Central memory CD8-positive, alpha-beta T cell (primary cell): ENCODE measurements around the gene DAGLA.

ENCODE experiments used
- ATAC-seq: fragments of 150-1000 bp; cut with Tn5 transposase; replicated peaks from 2 replicates; pipeline ENCODE4 v1.10.0; 2022; ENCODE audit warnings: mild to moderate bottlenecking, moderate FRiP score, moderate number of reproducible peaks; ENCODE audit not compliant: poor library complexity, severe bottlenecking; ENCODE audit errors: extremely low read depth
- DNase-seq, 2 donors: peaks; one replicate each; pipeline ENCODE4 v3.0.0; 2021; ENCODE audit warnings: low spot score in 2 of 2
- H3K27ac Mint-ChIP-seq: one replicate; pipeline ENCODE4 v1.8.0; 2022; ENCODE audit warnings: low read depth, mild to moderate bottlenecking, moderate library complexity, mixed read lengths
- H3K27me3 Mint-ChIP-seq: one replicate; pipeline ENCODE4 v1.8.0; 2022; ENCODE audit warnings: mixed read lengths
- H3K36me3 Mint-ChIP-seq: one replicate; pipeline ENCODE4 v1.8.0; 2022; ENCODE audit warnings: mild to moderate bottlenecking, moderate library complexity, mixed read lengths; ENCODE audit not compliant: insufficient read depth
- H3K4me1 Mint-ChIP-seq: one replicate; pipeline ENCODE4 v1.8.0; 2022; ENCODE audit warnings: mixed read lengths
- H3K4me3 Mint-ChIP-seq: one replicate; pipeline ENCODE4 v1.8.0; 2022; ENCODE audit warnings: mild to moderate bottlenecking, moderate library complexity, mixed read lengths
- H3K9me3 Mint-ChIP-seq: one replicate; pipeline ENCODE4 v1.8.0; 2022; ENCODE audit warnings: mixed read lengths

The DAGLA gene

DNA sequence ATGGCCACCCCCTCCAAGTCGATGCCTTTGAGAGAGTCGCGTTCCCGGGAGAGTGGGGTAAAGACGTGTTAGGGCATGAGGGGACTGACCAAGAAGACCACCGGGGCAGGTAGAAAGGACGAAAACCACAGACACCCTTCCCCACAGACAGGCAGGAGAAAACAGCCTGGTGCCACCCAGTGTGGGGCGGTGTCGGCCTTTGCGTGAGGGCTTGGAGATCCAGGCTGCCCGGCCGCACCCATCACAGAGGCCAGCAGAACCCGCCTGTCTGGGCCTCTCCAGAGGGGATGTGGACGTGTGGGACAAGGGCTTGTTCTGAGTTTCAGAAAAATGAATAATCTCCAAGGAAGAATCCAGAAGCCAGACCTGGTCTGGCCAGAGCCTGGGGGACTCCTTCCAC lies 30.8 kb downstream of the DAGLA start:
- no peak overlapping the region for H3K4me3 Mint-ChIP-seq
- H3K9me3 Mint-ChIP-seq = no peaks in the 10 kb centered on the region
- H3K27ac Mint-ChIP-seq = no peak overlapping the region
- H3K4me1 Mint-ChIP-seq = no peaks in the 10 kb centered on the region
- H3K27me3 Mint-ChIP-seq = no peaks in the 10 kb centered on the region
- no peaks in the 10 kb centered on the region for H3K36me3 Mint-ChIP-seq
- DNase-seq (no peak), ATAC-seq (no peak)

- H3K27me3 Mint-ChIP-seq = no peaks in the 10 kb centered on the region
- H3K36me3 Mint-ChIP-seq = peaks cover 2% of the 10 kb centered on the region
- H3K4me3 Mint-ChIP-seq = no peak overlapping the region
- DNase-seq (no peak), ATAC-seq (no peak)
- no peaks in the 10 kb centered on the region for H3K4me1 Mint-ChIP-seq
- no peaks in the 10 kb centered on the region for H3K9me3 Mint-ChIP-seq
- H3K27ac Mint-ChIP-seq = no peak overlapping the region
These were observed 31.3 kb downstream of the DAGLA start for GRCh38 chr11:61711498-61711897.

DNA sequence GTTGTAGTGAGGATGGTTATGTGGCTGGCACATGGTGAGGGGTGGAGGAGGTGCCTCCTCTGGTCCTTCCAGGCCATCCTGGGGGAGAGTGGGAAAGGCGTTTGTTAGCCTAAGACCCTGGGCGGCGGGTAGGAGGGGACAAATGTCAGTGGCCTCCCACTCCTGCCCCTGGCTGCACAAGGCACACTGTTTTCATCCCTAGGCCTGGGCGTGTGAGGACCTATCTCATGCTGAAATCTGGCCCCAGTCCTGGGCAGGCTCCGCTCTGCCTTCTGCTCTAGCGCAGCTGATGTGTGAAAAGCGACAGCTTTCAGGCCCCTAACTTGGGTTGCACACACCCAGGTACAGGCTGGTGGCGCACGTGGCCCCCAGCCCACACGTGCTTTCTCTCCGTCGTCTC lies 32.1 kb downstream of the DAGLA start:
- no peaks in the 10 kb centered on the region for H3K9me3 Mint-ChIP-seq
- H3K4me3 Mint-ChIP-seq = no peak overlapping the region
- no peak overlapping the region for H3K27ac Mint-ChIP-seq
- no peaks in the 10 kb centered on the region for H3K4me1 Mint-ChIP-seq
- DNase-seq (no peak), ATAC-seq (no peak)
- peaks cover 2% of the 10 kb centered on the region for H3K36me3 Mint-ChIP-seq
- no peaks in the 10 kb centered on the region for H3K27me3 Mint-ChIP-seq

DNA sequence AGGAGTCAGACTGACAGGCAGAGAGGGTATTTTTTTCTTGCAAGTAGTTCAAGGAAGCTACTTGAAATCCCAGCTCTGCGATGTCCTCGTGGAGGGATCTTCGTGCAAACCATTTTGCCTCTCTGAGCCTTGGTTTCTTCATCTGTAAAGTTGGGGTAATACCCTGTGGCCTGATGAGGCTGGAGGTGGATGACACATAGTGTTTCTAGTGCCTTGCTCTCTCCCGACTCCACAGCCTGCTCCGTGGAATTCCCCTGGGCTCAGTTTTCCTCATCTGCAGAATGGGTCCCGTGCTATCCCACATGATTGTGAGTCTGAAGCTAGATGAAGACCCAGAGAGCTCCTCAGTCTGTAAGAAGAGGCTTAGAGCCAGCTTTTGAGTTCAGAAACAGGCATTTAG lies 32.7 kb downstream of the DAGLA start:
- ATAC-seq = no peak
- no peaks in the 10 kb centered on the region for H3K4me1 Mint-ChIP-seq

GRCh38 chr11:61713464-61713863 lies 33.3 kb downstream of the DAGLA start:
- Mint-ChIP-seq H3K27ac (no peak overlapping the region), H3K9me3 (no peaks in the 10 kb centered on the region), H3K4me3 (no peak overlapping the region), H3K36me3 (peaks cover 2% of the 10 kb centered on the region), H3K27me3 (no peaks in the 10 kb centered on the region), H3K4me1 (no peaks in the 10 kb centered on the region)
- no peak for DNase-seq
- ATAC-seq = no peak

More for the DNA sequence above, 32.7 kb downstream of the DAGLA start:
- H3K9me3 Mint-ChIP-seq = no peaks in the 10 kb centered on the region
- H3K4me3 Mint-ChIP-seq = no peak overlapping the region
- no peak overlapping the region for H3K27ac Mint-ChIP-seq
- DNase-seq = no peak
- H3K27me3 Mint-ChIP-seq = no peaks in the 10 kb centered on the region
- peaks cover 2% of the 10 kb centered on the region for H3K36me3 Mint-ChIP-seq

DNA sequence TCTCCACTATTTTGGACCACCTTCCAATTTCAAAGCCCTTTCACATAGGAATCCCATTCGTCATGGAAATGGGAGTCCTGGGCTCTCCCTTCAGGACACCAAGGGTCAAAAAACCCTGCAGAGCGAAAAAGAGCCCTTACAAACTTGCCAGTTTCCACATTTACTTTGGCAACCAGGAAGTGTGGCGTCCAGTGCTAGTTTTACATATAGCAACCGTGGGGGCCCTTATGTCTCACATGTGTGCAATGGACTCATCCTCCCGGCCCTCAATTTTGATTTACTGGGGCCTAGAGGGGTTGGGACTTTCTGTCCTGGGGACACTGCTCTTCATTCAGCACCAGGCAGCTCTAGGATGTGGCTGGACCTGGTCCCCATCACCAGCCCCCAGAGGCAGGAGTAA lies 33.7 kb downstream of the DAGLA start:
- Mint-ChIP-seq H3K9me3 (no peaks in the 10 kb centered on the region), H3K27ac (no peak overlapping the region), H3K4me3 (no peak overlapping the region)

DNA sequence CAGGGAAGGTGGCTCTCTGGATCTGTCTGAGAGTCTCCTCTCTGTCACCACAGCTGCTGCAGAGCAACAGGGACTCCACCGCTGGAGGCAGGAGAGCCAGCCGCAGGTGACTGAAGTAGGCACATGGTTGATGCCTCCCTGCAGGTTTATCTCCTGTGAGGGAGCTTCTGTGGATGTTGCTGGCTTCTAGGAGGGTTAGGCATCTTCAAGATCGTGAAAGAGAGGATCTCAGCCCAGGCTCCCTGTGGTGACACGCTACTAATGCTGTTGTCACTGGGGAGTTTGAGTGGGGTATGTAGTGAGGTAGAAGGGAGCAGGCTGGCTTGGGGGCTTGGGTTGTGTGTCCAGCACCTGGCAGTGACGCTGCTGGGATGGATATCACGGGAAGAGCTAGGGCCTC lies 34.1 kb downstream of the DAGLA start:
- DNase-seq (no peak), ATAC-seq (no peak)
- Mint-ChIP-seq H3K4me3 (no peak overlapping the region), H3K27me3 (no peaks in the 10 kb centered on the region), H3K36me3 (peaks cover 2% of the 10 kb centered on the region), H3K27ac (no peak overlapping the region), H3K4me1 (no peaks in the 10 kb centered on the region), H3K9me3 (no peaks in the 10 kb centered on the region)

More for the DNA sequence above, 33.7 kb downstream of the DAGLA start:
- H3K27me3 Mint-ChIP-seq = no peaks in the 10 kb centered on the region
- peaks cover 2% of the 10 kb centered on the region for H3K36me3 Mint-ChIP-seq
- ATAC-seq (no peak), DNase-seq (no peak)
- no peaks in the 10 kb centered on the region for H3K4me1 Mint-ChIP-seq

GRCh38 chr11:61714916-61715315 lies 34.7 kb downstream of the DAGLA start:
- Mint-ChIP-seq H3K36me3 (peaks cover 2% of the 10 kb centered on the region), H3K4me3 (no peak overlapping the region), H3K27me3 (no peaks in the 10 kb centered on the region), H3K27ac (no peak overlapping the region), H3K9me3 (no peaks in the 10 kb centered on the region), H3K4me1 (no peaks in the 10 kb centered on the region)
- DNase-seq (no peak), ATAC-seq (no peak)

- Mint-ChIP-seq H3K36me3 (peaks cover 2% of the 10 kb centered on the region), H3K4me3 (no peak overlapping the region), H3K4me1 (no peaks in the 10 kb centered on the region), H3K9me3 (no peaks in the 10 kb centered on the region), H3K27me3 (no peaks in the 10 kb centered on the region), H3K27ac (no peak overlapping the region)
- no peak for ATAC-seq
- no peak for DNase-seq
These were observed 35.7 kb downstream of the DAGLA start for GRCh38 chr11:61715867-61716266.

DNA sequence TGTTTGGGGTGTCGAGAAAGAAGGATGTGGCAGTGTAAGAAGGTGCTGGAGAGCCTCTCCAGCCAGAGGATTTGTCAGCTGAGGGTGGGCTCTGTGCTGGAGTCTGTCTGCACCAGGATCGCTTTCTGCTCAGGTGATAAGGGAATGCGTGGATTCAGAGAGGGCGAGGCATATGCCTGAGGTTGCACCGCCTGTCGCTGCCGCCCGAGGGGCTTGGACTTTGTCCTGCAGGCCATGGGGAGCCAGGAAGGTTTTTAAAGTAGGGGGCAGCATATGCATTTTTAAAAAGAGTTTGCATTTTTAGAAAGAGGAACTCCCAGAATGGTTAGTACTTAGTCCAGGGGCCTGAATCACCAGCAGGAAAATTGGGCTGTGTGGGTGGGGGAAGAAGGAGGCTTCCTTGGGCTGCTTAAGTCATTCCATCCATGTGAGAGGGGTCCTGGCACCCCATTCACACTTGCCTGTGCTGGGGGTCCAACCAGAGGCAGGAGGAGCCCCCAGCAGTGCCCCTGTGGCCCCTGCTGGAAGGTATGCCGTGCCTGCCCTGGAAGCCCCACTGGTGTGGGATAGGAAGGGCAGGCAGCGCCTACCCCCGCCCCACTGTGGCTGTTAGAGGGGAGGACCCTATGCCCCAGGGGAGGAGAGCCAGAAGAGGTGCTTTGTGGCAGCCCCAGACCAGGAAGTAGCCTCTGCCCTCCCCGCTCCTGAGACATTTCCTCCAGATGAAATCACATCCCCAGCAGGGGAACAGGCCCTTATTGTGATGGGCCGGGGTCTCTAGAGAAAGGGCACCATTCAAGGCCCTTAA lies 36.5 kb downstream of the DAGLA start:
- Mint-ChIP-seq H3K27me3 (no peaks in the 10 kb centered on the region), H3K27ac (no peak overlapping the region), H3K36me3 (peaks cover 2% of the 10 kb centered on the region), H3K9me3 (no peaks in the 10 kb centered on the region), H3K4me1 (no peaks in the 10 kb centered on the region), H3K4me3 (no peak overlapping the region)
- DNase-seq (no peak), ATAC-seq (no peak)

GRCh38 chr11:61717286-61718033 lies 37.3 kb downstream of the DAGLA start:
- ATAC-seq = no peak
- DNase-seq = no peak
- Mint-ChIP-seq H3K27ac (no peak overlapping the region), H3K4me3 (no peak overlapping the region), H3K9me3 (no peaks in the 10 kb centered on the region), H3K4me1 (no peaks in the 10 kb centered on the region), H3K36me3 (peaks cover 3% of the 10 kb centered on the region), H3K27me3 (no peaks in the 10 kb centered on the region)

- H3K27ac Mint-ChIP-seq = no peak overlapping the region
- DNase-seq (no peak), ATAC-seq (no peak)
- no peak overlapping the region for H3K4me3 Mint-ChIP-seq
- peaks cover 3% of the 10 kb centered on the region for H3K36me3 Mint-ChIP-seq
- H3K9me3 Mint-ChIP-seq = no peaks in the 10 kb centered on the region
- no peaks in the 10 kb centered on the region for H3K4me1 Mint-ChIP-seq
- H3K27me3 Mint-ChIP-seq = no peaks in the 10 kb centered on the region
These were observed 37.9 kb downstream of the DAGLA start for GRCh38 chr11:61718046-61718531.
